ENCODE results near the gene CACNA2D2. TPM values are rescaled to one million over a fixed set of nuclear protein-coding genes. Genes with fewer than 3 reads are reported as not detected.

CACNA2D2 gene
- total and polyA plus RNA-seq, 2 of the 13 experiments (the other 11 are each of a cell fraction or from before 2014, with no cell fraction given), result not detected

GRCh38 chr3:50322115-50322385, 181.4 kb downstream of the CACNA2D2 start (continued):
- TF ChIP-seq IRF1 (CRISPR knock-in tag; IDR thresholded peaks at IDR 0.05; ENCODE audit: low read depth) (no peak), ZFP36 (IDR thresholded peaks at IDR 0.05; ENCODE audit: borderline replicate concordance, low read depth, low read length, partially characterized antibody) (no peak), ELF3 (CRISPR knock-in tag; IDR thresholded peaks at IDR 0.05) (no peak), MAF1 (CRISPR knock-in tag; IDR thresholded peaks at IDR 0.05; ENCODE audit: borderline replicate concordance) (no peak; the same call in 1 of the 2 replicates), GPN1 (CRISPR knock-in tag; IDR thresholded peaks at IDR 0.05; ENCODE audit: borderline replicate concordance) (no peak), ZNF446 (CRISPR knock-in tag; IDR thresholded peaks at IDR 0.05) (no peak), HNF4A (CRISPR knock-in tag; IDR thresholded peaks at IDR 0.05) (no peak), ZNF333 (CRISPR knock-in tag; IDR thresholded peaks at IDR 0.05; ENCODE audit: borderline replicate concordance) (peak; percentile 51; the same call in 1 of the 2 replicates), MED8 (CRISPR knock-in tag; IDR thresholded peaks at IDR 0.05; ENCODE audit: insufficient replicate concordance) (peak; percentile 45), ZBTB42 (CRISPR knock-in tag; IDR thresholded peaks at IDR 0.05) (peak; percentile 14; the same call in 1 of the 2 replicates), TRIM24 (CRISPR knock-in tag; IDR thresholded peaks at IDR 0.05) (no peak), TGIF2 (CRISPR knock-in tag; IDR thresholded peaks at IDR 0.05) (no peak), MTA1 (CRISPR knock-in tag; IDR thresholded peaks at IDR 0.05; ENCODE audit: borderline replicate concordance) (no peak), TEAD2 (CRISPR knock-in tag; IDR thresholded peaks at IDR 0.05) (no peak), SMAD1 (CRISPR knock-in tag; IDR thresholded peaks at IDR 0.05; ENCODE audit: borderline replicate concordance, low read depth) (no peak), BATF2 (CRISPR knock-in tag; IDR thresholded peaks at IDR 0.05) (no peak), ATF7 (IDR thresholded peaks at IDR 0.05) (no peak), ATF7 (CRISPR knock-in tag; IDR thresholded peaks at IDR 0.05) (no peak), SIN3B (IDR thresholded peaks at IDR 0.05; ENCODE audit: low read length) (no peak), ZBTB7B (CRISPR knock-in tag; IDR thresholded peaks at IDR 0.05) (no peak), KLF16 (CRISPR knock-in tag; IDR thresholded peaks at IDR 0.05) (no peak), ZFP37 (CRISPR knock-in tag; IDR thresholded peaks at IDR 0.05; ENCODE audit: borderline replicate concordance) (no peak), ZNF484 (CRISPR knock-in tag; IDR thresholded peaks at IDR 0.05; ENCODE audit: borderline replicate concordance, low read depth) (no peak), ZNF674 (CRISPR knock-in tag; IDR thresholded peaks at IDR 0.05; ENCODE audit: low read depth) (no peak), MIER3 (CRISPR knock-in tag; IDR thresholded peaks at IDR 0.05; ENCODE audit: borderline replicate concordance) (no peak), ZNF264 (CRISPR knock-in tag; IDR thresholded peaks at IDR 0.05) (no peak), RBFOX2 (IDR thresholded peaks at IDR 0.05; ENCODE audit: low read depth, low read length) (peak; percentile 83), FOXA3 (CRISPR knock-in tag; IDR thresholded peaks at IDR 0.05) (0 out of 2 replicates have a peak, but pooled peaks have one; percentile 10)

Measured in HepG2 (cell line).